ENCODE data around the gene HPS4.
"Not testable (repeated sequence)": the region's sequence is repeated elsewhere in the genome, so short reads cannot be mapped to it uniquely, and the experiment has no call there.

Gene HPS4

GRCh38 chr22:26439559-26439958, 44.0 kb downstream of the HPS4 start:
- no peak for FAIRE-seq

GRCh38 chr22:26438776-26439175, 44.8 kb downstream of the HPS4 start:
- FAIRE-seq: not testable (repeated sequence)

- FAIRE-seq: no peak
Observed at GRCh38 chr22:26437694-26438392, 45.7 kb downstream of the HPS4 start.

- FAIRE-seq: no peak
Observed at GRCh38 chr22:26436903-26437515, 46.6 kb downstream of the HPS4 start.

GRCh38 chr22:26435327-26436093, 48.1 kb downstream of the HPS4 start:
- FAIRE-seq: no peak

- no peak for FAIRE-seq
Observed at GRCh38 chr22:26433805-26434204, 49.8 kb downstream of the HPS4 start.

- FAIRE-seq: no peak
Observed at GRCh38 chr22:26432619-26433311, 50.8 kb downstream of the HPS4 start.

- FAIRE-seq: no peak
Observed at GRCh38 chr22:26431261-26431995, 52.2 kb downstream of the HPS4 start.

GRCh38 chr22:26430600-26430999, 53.0 kb downstream of the HPS4 start:
- no peak for FAIRE-seq

GRCh38 chr22:26429458-26430286, 53.9 kb downstream of the HPS4 start:
- FAIRE-seq: no peak

- no peak for FAIRE-seq
Observed at GRCh38 chr22:26428515-26429457, 54.8 kb downstream of the HPS4 start, which contains the start of gene ASPHD2. ASPHD2 (plus strand) TSS chr22:26429260; CDS start chr22:26433616, 4,356 bp downstream.

- no peak for FAIRE-seq
Observed at GRCh38 chr22:26426924-26427323, 56.7 kb downstream of the HPS4 start.

GRCh38 chr22:26418620-26419019, 65.0 kb downstream of the HPS4 start:
- no peak for FAIRE-seq

- no peak for FAIRE-seq
Observed at GRCh38 chr22:26417406-26417805, 66.2 kb downstream of the HPS4 start.

GRCh38 chr22:26416670-26417276, 66.8 kb downstream of the HPS4 start:
- no peak for FAIRE-seq

GRCh38 chr22:26416256-26416655, 67.3 kb downstream of the HPS4 start:
- no peak for FAIRE-seq

GRCh38 chr22:26414347-26414746, 69.2 kb downstream of the HPS4 start:
- no peak for FAIRE-seq

GRCh38 chr22:26410386-26410785, 73.2 kb downstream of the HPS4 start:
- no peak for FAIRE-seq

- no peak for FAIRE-seq
Observed at GRCh38 chr22:26409719-26410335, 73.8 kb downstream of the HPS4 start.

Data from TTC549 (cell line).